Esophagus muscularis mucosa (tissue), 4 donors: Measurements from ENCODE around the gene MPRIP.

Experiments used
- CTCF ChIP-seq, 3 experiments: fragments of 200-600 bp in 2 of 3; fragments of 450-650 bp in 1 of 3; sonication (generic) in 2 of 3; IDR thresholded peaks; one replicate each; pipeline ENCODE4 v1.5.1; 2017 to 2019; ENCODE audit warnings: antibody characterized with exemption in 3 of 3, mild to moderate bottlenecking in 2 of 3, moderate library complexity in 1 of 3
- EP300 ChIP-seq: sonication (generic); formaldehyde crosslinking; IDR thresholded peaks from one replicate; pipeline ENCODE4 v1.6.1; 2017; ENCODE audit warnings: antibody characterized with exemption
- POLR2A ChIP-seq: fragments of 450-650 bp; IDR thresholded peaks from one replicate; pipeline ENCODE4 v1.6.1; 2017; ENCODE audit warnings: antibody characterized with exemption, moderate library complexity, mild to moderate bottlenecking, low read depth
- POLR2AphosphoS5 ChIP-seq, 2 donors: sonication (generic); formaldehyde crosslinking; IDR thresholded peaks; one replicate each; pipeline ENCODE4 v1.6.1; 2017; ENCODE audit warnings: antibody characterized with exemption in 2 of 2

GRCh38 chr17:17053446-17054379 lies 11.5 kb downstream of the MPRIP start:
- no peak for TF ChIP-seq POLR2AphosphoS5 (IDR thresholded peaks at IDR 0.05)
- TF ChIP-seq CTCF (IDR thresholded peaks at IDR 0.05): no peak
- no peak for TF ChIP-seq POLR2A
- no peak for TF ChIP-seq EP300
